Stomach (tissue), 9 donors: ENCODE measurements around the gene IP6K3. TPM values are rescaled to one million over a fixed set of nuclear protein-coding genes. Genes with fewer than 3 reads are reported as not detected.

Source experiments
- DNase-seq, 2 donors: peaks; one replicate each; pipeline versions ENCODE4 v3.0.0 to v3.0.0-alpha.2; 2013 to 2019
- H3K27ac ChIP-seq, 5 donors: fragments of 200-600 bp in 4 of 5; sonication (generic) in 4 of 5; one replicate each; pipeline ENCODE4 v1.5.1; 2013 to 2019; ENCODE audit warnings: mild to moderate bottlenecking in 1 of 5, moderate library complexity in 1 of 5
- H3K27me3 ChIP-seq, 3 donors: fragments of 200-600 bp; sonication (generic); one replicate each; pipeline ENCODE4 v1.5.1; 2017 to 2019; ENCODE audit warnings: mixed run types in 1 of 3
- H3K36me3 ChIP-seq, 4 donors: fragments of 200-600 bp; sonication (generic); 1 replicate in 3 of 4; 2 replicates in 1 of 4; pipeline ENCODE4 v1.5.1; 2016 to 2019
- H3K4me1 ChIP-seq, 4 donors: fragments of 200-600 bp; sonication (generic); one replicate each; pipeline ENCODE4 v1.5.1; 2016 to 2019
- H3K4me3 ChIP-seq, 4 donors: fragments of 200-600 bp; sonication (generic) in 3 of 4; one replicate each; pipeline ENCODE4 v1.5.1; 2016 to 2019; ENCODE audit warnings: mild to moderate bottlenecking in 1 of 4
- H3K9me3 ChIP-seq, 4 donors: fragments of 200-600 bp; sonication (generic); one replicate each; pipeline ENCODE4 v1.5.1; 2016 to 2019
- EP300 ChIP-seq: sonication (generic); formaldehyde crosslinking; IDR thresholded peaks from one replicate; pipeline ENCODE4 v1.6.1; 2017; ENCODE audit warnings: antibody characterized with exemption
- POLR2A ChIP-seq, 4 donors: fragments of 450-650 bp; IDR thresholded peaks; one replicate each; pipeline ENCODE4 v1.6.1; 2016; ENCODE audit warnings: antibody characterized with exemption in 4 of 4, control low read depth in 2 of 4, mild to moderate bottlenecking in 1 of 4, moderate library complexity in 1 of 4
- POLR2AphosphoS5 ChIP-seq, 3 donors: sonication (generic); formaldehyde crosslinking; IDR thresholded peaks; one replicate each; pipeline ENCODE4 v1.6.1; 2016; ENCODE audit warnings: antibody characterized with exemption in 3 of 3
- WGBS, 5 donors: extraction: QIAGEN DNeasy Blood & Tissue Kit in 3 of 5; methylation state at CpG; one replicate each; pipeline versions ENCODE4 v1.1.5 to v1.1.7; 2013 to 2018; 5-methylcytosine and 5-hydroxymethylcytosine counted together
- intact Hi-C: fragments of 100-400 bp; cut with DNase I; formaldehyde crosslinking; loops from one replicate; pipeline ENCODE4 v1.15.1; 2023; ENCODE audit warnings: low total_unique reads
- polyA plus RNA-seq, 3 donors: library from polyadenylated mRNA; stranded (reverse); fragments of 200-250 nt; gene quantifications; one replicate each; pipeline ENCODE4 v1.2.3, GENCODE V29; 2013
- total RNA-seq, 5 donors: library from RNA; depleted of rRNA; stranded (reverse); fragments of >200 nt; gene quantifications; one replicate each; pipeline versions ENCODE4 v1.1.0 to v1.2.3, GENCODE V29; 2014 to 2016
- TF ChIP-seq, protein P1 (sequence below), 7 experiments: fragments of 450-650 bp in 4 of 7; fragments of 200-600 bp in 3 of 7; sonication (generic) in 3 of 7; IDR thresholded peaks; one replicate each; pipeline ENCODE4 v1.5.1; 2016 to 2019; ENCODE audit warnings: antibody characterized with exemption in 7 of 7, control low read depth in 2 of 7, mild to moderate bottlenecking in 1 of 7
- donor health status: healthy with polysubstance abuse.
- donor health status: Bipolar disorder and iron deficiency.
- donor health status: healthy.

Gene IP6K3
- total and polyA plus RNA-seq, 8 donors: 0.58 to 73.5 (median 1.9) TPM; not detected in 2

DNA sequence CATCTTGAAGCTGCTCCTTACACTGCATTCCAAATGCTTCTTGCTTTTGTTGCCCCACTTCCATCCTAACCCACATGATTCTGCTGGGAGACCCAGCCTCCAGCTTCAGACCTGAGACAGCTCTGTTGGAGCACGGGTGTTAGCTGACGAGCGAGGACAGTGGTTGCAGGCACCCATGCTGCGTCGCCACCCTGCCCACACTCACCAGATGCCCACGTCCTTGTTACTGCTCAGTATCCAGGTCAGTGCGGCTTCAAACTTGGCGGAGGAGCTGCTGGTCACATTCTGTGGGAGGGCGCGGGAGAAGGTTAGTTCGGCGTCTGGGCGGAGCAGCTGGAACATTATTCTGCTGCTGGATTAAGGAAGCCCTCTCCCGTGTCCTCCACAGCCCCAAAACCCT is 33.2 kb upstream of the IP6K3 start:
- DNase-seq: no peak
- peaks cover 4 to 23% (median 9%) of the 10 kb centered on the region in 4 donors for H3K4me1 ChIP-seq
- no peaks in the 10 kb centered on the region for H3K9me3 ChIP-seq
- no peak for TF ChIP-seq POLR2AphosphoS5 (IDR thresholded peaks at IDR 0.05)
- TF ChIP-seq EP300: no peak
- TF ChIP-seq, protein P1, sequence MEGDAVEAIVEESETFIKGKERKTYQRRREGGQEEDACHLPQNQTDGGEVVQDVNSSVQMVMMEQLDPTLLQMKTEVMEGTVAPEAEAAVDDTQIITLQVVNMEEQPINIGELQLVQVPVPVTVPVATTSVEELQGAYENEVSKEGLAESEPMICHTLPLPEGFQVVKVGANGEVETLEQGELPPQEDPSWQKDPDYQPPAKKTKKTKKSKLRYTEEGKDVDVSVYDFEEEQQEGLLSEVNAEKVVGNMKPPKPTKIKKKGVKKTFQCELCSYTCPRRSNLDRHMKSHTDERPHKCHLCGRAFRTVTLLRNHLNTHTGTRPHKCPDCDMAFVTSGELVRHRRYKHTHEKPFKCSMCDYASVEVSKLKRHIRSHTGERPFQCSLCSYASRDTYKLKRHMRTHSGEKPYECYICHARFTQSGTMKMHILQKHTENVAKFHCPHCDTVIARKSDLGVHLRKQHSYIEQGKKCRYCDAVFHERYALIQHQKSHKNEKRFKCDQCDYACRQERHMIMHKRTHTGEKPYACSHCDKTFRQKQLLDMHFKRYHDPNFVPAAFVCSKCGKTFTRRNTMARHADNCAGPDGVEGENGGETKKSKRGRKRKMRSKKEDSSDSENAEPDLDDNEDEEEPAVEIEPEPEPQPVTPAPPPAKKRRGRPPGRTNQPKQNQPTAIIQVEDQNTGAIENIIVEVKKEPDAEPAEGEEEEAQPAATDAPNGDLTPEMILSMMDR (IDR thresholded peaks at IDR 0.05): no peak
- no peak for TF ChIP-seq POLR2A (IDR thresholded peaks at IDR 0.05)
- H3K27ac ChIP-seq: no peak overlapping the region
- H3K36me3 ChIP-seq: peaks cover 88 to 100% (median 100%) of the 10 kb centered on the region in 4 donors
- WGBS, 5 donors: 92 to 93% (median 92%) methylated on average over 14 of the region's 14 CpGs
- H3K27me3 ChIP-seq: no peaks in the 10 kb centered on the region
- no peak overlapping the region for H3K4me3 ChIP-seq
- intact Hi-C loops: loop anchor here (10.0 kb wide), 1 partner anchor 375 kb away; no protein-coding TSS in a partner anchor

DNA sequence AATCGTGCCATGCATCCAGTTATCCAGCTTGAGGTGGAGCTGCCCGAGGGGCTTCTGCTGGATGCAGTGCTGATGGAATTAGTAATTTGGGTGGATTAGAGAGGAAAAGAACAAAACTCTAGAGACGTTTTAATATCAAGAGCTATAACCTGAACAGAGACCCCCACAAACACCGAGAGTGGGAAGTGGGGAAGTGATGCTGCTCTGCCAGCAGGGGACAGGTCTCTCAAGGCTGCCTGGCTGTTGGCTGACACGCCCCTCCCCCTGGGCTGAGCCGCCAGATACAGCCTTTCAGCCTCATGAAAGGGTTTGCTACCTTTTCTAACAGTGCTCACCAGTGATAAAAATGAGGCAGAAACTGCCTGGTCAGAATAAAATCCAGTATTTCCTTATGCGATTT is 32.6 kb upstream of the IP6K3 start:
- Histone ChIP-seq H3K9me3 (no peaks in the 10 kb centered on the region), H3K4me1 (peaks cover 0 to 17% (median 5%) of the 10 kb centered on the region in 4 donors), H3K4me3 (no peak overlapping the region), H3K27me3 (no peaks in the 10 kb centered on the region), H3K27ac (no peak overlapping the region), H3K36me3 (peaks cover 92 to 100% (median 100%) of the 10 kb centered on the region in 4 donors)
- intact Hi-C loops: loop anchor here (10.0 kb wide), 1 partner anchor 376 kb away; no protein-coding TSS in a partner anchor
- 78 to 88% (median 87%) methylated on average over 7 of the region's 7 CpGs for WGBS, 5 donors
- no peak for DNase-seq
- TF ChIP-seq POLR2A (IDR thresholded peaks at IDR 0.05) (no peak), POLR2AphosphoS5 (IDR thresholded peaks at IDR 0.05) (no peak), EP300 (no peak)
- TF ChIP-seq, protein P1 (IDR thresholded peaks at IDR 0.05): no peak

DNA sequence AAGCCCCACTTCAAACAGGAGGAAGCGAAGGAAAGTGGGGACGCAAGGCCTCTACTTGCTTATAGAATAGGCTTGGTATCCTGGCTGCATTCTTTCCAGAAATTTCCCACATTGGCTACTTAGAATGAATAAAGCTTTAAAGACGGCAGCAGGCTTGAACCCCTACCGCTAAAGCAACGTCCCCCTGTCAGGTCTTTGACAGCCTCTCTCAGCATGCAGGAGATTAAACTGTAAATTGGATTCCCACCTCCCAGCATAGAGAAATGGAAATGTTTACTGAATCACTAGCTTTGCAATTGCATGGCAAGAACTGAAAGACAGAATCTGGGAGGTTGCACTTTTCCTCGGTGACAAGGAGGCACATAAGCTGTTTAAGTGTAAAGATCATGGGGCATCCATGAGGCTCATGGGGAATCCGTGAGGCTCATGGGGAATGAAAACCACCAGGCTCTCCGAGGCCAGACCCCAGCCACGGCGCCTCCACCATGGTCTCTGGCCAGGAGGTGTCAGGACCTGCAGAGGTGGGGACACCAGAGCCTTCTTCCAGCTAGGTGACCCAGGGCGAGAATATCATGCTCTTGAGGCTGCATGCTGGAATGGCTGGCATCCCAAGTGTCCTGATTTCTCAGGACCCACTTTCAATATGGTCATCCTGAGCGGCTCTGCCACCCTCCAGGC is 31.9 kb upstream of the IP6K3 start:
- 82 to 91% (median 88%) methylated on average over 12 of the region's 12 CpGs for WGBS, 5 donors
- Histone ChIP-seq H3K27ac (no peak overlapping the region), H3K27me3 (no peaks in the 10 kb centered on the region), H3K36me3 (peaks cover 89 to 100% (median 100%) of the 10 kb centered on the region in 4 donors), H3K4me1 (peaks cover 0 to 18% (median 2%) of the 10 kb centered on the region in 4 donors), H3K9me3 (no peaks in the 10 kb centered on the region), H3K4me3 (no peak overlapping the region)
- TF ChIP-seq EP300: no peak
- TF ChIP-seq POLR2AphosphoS5 (IDR thresholded peaks at IDR 0.05): no peak
- TF ChIP-seq, protein P1 (IDR thresholded peaks at IDR 0.05): no peak
- no peak for TF ChIP-seq POLR2A (IDR thresholded peaks at IDR 0.05)
- DNase-seq: no peak
- intact Hi-C loops: loop anchor here (10.0 kb wide), 1 partner anchor 376 kb away; no protein-coding TSS in a partner anchor

DNA sequence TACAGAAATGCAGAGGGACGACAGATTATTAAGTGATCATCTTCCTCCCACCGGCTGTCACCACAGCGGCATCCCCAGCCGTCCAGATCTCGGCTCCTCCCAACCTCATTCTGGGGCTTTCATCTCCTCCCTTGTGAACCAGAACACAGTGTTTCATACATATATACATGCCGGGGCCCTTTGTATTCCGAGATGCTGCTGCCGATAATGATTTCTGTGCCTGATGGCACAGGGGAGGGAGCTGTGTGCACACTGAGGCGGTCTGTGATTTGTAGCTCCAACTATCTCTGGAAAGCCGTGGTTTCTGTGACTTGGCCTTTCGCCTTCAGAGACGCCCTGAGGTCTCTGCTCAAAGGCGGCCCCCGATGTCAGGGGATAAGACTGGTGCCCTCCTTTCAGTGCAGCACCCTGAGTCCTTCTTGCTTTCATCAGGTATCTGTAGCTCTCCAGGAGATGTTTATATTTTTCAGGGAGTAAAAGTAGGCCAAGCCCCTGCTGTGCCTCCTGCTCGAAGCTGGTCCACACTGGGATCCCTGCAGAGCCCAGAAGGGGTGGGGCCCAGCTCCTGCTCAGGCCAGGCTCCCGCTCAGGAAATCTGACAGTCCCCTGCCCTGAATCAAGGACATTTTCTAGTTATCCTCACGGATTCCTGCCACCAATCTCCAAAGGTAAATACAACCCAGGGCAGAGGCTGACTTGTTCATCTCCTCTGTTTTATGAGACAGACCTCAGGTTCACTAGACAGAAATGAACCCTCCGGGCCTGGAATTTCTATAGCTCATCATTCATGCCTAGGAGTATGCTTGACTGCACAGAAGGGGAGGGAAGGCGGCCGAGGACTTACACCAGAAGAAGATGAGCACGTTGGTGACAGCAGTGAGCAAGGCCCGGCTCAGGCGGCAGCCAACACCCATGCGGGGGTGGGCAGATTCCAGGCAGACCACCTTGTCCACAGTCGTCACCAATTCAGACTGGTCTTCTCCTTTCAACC is 31.0 kb upstream of the IP6K3 start:
- no peak for DNase-seq
- Histone ChIP-seq H3K9me3 (no peaks in the 10 kb centered on the region), H3K4me1 (peaks cover 0 to 27% (median 3%) of the 10 kb centered on the region in 4 donors), H3K27ac (no peak overlapping the region), H3K36me3 (peaks cover 91 to 100% (median 100%) of the 10 kb centered on the region in 4 donors), H3K4me3 (no peak overlapping the region), H3K27me3 (no peaks in the 10 kb centered on the region)
- WGBS, 5 donors: 89 to 93% (median 91%) methylated on average over 24 to 25 of the region's 25 CpGs
- TF ChIP-seq EP300 (no peak), POLR2AphosphoS5 (IDR thresholded peaks at IDR 0.05) (no peak), POLR2A (IDR thresholded peaks at IDR 0.05) (no peak)
- TF ChIP-seq, protein P1 (IDR thresholded peaks at IDR 0.05): no peak
- intact Hi-C loops: loop anchor here (10.0 kb wide), 1 partner anchor 377 kb away; no protein-coding TSS in a partner anchor
